ENCODE results near the gene OXER1. TPM values are rescaled to one million over a fixed set of nuclear protein-coding genes. Genes with fewer than 3 reads are reported as not detected.

Gene OXER1
- total and polyA plus RNA-seq, 9 donors = 0.37 to 7.8 (median 5.8) TPM

DNA sequence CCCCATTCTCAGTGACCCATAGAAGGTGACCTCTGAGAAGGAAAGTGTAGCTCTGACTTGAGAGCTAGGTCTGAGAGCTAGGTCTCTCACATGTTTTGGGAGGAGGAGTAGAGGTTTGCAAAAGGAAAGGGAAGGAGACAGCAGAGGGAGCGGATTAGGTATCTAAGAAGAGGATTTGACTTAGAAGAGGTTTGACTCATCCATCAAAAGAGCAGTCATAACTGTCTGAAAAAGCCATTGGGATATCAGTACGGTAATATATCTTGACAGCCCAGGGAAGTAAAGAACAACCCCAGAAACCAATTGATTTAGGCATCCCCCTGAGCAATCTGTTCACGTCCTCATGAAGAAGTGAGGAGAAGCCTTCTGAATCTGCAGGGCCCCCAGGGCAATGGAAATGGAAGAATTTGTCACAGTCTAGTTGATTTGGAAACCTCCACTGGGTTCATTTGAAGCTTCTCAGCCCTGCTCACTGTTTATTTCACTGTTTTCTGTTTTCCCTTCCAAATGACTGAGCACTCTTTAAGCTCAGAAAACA, 19.3 kb downstream of the OXER1 start:
- Histone ChIP-seq H3K4me3 (no peak overlapping the region), H3K36me3 (no peaks in the 10 kb centered on the region), H3K9me3 (no peaks in the 10 kb centered on the region), H3K27me3 (no peaks in the 10 kb centered on the region), H3K27ac (no peak overlapping the region), H3K4me1 (ENCODE audit: insufficient read depth) (no peaks in the 10 kb centered on the region)
- TF ChIP-seq POLR2A (IDR thresholded peaks at IDR 0.05) (no peak), EP300 (IDR thresholded peaks at IDR 0.05) (no peak)
- TF ChIP-seq, protein P1, sequence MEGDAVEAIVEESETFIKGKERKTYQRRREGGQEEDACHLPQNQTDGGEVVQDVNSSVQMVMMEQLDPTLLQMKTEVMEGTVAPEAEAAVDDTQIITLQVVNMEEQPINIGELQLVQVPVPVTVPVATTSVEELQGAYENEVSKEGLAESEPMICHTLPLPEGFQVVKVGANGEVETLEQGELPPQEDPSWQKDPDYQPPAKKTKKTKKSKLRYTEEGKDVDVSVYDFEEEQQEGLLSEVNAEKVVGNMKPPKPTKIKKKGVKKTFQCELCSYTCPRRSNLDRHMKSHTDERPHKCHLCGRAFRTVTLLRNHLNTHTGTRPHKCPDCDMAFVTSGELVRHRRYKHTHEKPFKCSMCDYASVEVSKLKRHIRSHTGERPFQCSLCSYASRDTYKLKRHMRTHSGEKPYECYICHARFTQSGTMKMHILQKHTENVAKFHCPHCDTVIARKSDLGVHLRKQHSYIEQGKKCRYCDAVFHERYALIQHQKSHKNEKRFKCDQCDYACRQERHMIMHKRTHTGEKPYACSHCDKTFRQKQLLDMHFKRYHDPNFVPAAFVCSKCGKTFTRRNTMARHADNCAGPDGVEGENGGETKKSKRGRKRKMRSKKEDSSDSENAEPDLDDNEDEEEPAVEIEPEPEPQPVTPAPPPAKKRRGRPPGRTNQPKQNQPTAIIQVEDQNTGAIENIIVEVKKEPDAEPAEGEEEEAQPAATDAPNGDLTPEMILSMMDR (IDR thresholded peaks at IDR 0.05) = no peak
- no peak for DNase-seq
- intact Hi-C loops (cut with DNase I) = no loop called here
- WGBS, 3 donors = 95 to 97% (median 96%) methylated on average over 3 of the region's 3 CpGs

DNA sequence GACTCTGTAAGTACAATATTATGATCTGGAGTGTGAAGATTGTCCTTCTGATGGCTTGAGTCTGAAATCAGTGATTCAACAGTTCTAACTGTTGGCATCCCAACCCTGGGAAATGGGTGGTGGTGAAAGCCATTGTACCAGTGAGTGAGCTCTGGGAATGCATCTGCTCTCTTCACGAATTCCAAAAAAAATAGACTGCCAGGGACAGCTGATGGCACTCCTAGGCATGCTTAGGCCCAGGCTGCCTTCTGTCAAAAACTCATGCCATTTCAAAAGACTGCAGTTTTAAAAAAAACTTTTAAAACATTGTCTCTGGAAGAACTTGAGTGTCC, 20.3 kb downstream of the OXER1 start:
- Histone ChIP-seq H3K36me3 (no peaks in the 10 kb centered on the region), H3K27ac (no peak overlapping the region), H3K4me3 (no peak overlapping the region), H3K27me3 (no peaks in the 10 kb centered on the region), H3K4me1 (ENCODE audit: insufficient read depth) (no peaks in the 10 kb centered on the region), H3K9me3 (no peaks in the 10 kb centered on the region)
- intact Hi-C loops (cut with DNase I) = no loop called here
- no peak for TF ChIP-seq EP300 (IDR thresholded peaks at IDR 0.05)
- TF ChIP-seq, protein P1 (IDR thresholded peaks at IDR 0.05) = no peak
- TF ChIP-seq POLR2A (IDR thresholded peaks at IDR 0.05) = no peak
- WGBS, 3 donors = 93 to 96% (median 94%) methylated on average over 1 of the region's 1 CpG
- DNase-seq = no peak

DNA sequence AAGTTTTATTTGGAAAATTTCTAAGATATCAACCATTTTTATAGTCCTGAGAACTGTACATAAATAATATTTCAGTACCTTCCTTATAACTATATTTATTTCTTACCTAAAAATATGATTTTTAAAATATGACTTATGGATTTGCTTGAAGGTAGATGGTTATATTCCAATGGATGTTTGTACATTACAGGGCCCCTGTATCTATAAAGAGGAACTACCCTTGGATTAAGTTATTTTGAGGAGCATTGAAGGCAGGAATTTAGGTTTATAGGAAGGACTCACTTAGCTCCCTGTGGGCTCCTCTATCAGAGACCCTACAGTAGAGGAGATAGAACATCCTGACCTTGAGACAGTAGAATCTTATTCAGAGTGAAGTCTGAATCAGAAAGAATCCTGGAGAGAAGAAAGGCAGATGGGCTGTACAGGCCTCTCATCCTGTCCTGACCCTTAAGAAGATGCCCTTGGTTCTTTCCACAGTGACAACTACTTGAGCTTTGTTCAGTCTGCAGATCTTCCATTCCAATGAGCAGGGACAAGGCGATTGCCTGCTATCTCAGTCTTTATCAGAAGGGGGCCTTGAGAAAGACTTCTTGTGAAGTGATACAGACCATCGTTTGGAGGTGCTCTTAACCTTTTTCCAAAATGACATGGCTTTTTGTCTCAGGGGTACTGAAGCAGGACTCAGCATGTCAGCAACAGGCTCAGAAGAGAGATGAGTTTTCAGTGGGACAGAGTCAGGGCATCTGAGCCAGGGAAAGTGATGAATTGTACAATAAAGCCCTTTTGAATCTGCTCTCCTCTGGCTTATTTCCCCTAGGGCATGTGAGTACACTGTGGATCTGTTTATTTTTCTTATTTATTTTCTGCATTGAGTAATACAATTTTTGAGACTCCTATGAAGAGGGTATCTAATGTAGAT, 20.9 kb downstream of the OXER1 start:
- Histone ChIP-seq H3K36me3 (no peaks in the 10 kb centered on the region), H3K27me3 (no peaks in the 10 kb centered on the region), H3K4me1 (ENCODE audit: insufficient read depth) (no peaks in the 10 kb centered on the region), H3K27ac (no peak overlapping the region), H3K4me3 (no peak overlapping the region), H3K9me3 (no peaks in the 10 kb centered on the region)
- intact Hi-C loops (cut with DNase I) = no loop called here
- 69 to 77% (median 73%) methylated on average over 2 of the region's 2 CpGs for WGBS, 3 donors
- TF ChIP-seq, protein P1 (IDR thresholded peaks at IDR 0.05) = no peak
- TF ChIP-seq POLR2A (IDR thresholded peaks at IDR 0.05) (no peak), EP300 (IDR thresholded peaks at IDR 0.05) (no peak)
- DNase-seq = no peak

DNA sequence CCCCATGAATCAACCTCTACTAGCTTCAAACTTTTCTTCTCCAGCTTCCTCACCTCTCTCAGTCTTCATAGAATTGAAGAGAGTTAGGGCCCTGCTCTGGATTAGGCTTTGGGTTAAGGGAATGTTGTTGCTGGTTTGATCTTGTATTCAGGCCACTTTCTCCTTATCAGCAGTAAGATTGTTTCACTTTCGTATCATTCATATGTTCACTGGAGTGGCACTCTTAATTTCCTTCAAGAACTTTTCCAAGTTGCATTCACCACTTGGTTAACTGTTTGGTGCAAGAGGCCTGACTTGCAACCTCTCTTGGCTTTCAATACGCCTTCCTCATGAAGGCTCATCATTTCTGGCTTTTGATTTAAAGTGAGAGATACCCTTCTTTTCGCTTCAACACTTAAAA, 22.8 kb downstream of the OXER1 start:
- H3K27me3 ChIP-seq = no peaks in the 10 kb centered on the region
- H3K9me3 ChIP-seq = no peaks in the 10 kb centered on the region
- H3K4me3 ChIP-seq = no peak overlapping the region
- 82 to 89% (median 87%) methylated on average over 3 of the region's 3 CpGs for WGBS, 3 donors
- DNase-seq = no peak
- no peaks in the 10 kb centered on the region for H3K4me1 ChIP-seq (ENCODE audit: insufficient read depth)
- no peaks in the 10 kb centered on the region for H3K36me3 ChIP-seq
- no peak overlapping the region for H3K27ac ChIP-seq
- intact Hi-C loops (cut with DNase I) = no loop called here
- TF ChIP-seq EP300 (IDR thresholded peaks at IDR 0.05) = no peak
- no peak for TF ChIP-seq POLR2A (IDR thresholded peaks at IDR 0.05)
- TF ChIP-seq, protein P1 (IDR thresholded peaks at IDR 0.05) = no peak
